ENCODE measurements around the gene ACRBP. TPM values are rescaled to one million over a fixed set of nuclear protein-coding genes. Genes with fewer than 3 reads are reported as not detected.

The ACRBP gene
- total and polyA plus RNA-seq, 4 donors, result 0.25 to 5.2 (median 1.8) TPM; not detected in 1

DNA sequence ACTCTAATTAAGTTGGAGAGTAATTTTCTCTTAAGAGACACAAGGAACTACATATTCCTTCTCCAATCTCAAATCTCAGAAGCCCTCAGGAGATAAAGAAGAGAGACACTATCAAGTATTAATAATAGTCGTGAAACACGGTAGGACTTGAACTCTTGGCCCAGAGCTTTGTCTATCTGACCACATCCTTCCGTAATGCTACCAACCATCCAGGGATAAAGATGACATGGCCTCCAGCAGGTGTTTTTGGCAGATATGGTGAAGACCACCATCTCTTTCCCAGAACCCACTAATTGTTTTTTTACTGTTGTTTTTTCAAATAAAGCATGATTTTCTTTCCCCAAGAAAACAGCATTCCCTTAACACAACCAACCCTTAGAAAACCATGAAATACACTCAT is 38.6 kb upstream of the ACRBP start:
- DNase-seq (no peak), ATAC-seq (ENCODE audit: low FRiP score) (no peak)
- WGBS, 2 donors, result 75 to 82% methylated on average over 3 of the region's 3 CpGs
- Histone ChIP-seq H3K4me3 (ENCODE audit: low read length in 2 of 2) (no peak overlapping the region), H3K27ac (ENCODE audit: low read depth in 1 of 2, low read length in 2 of 2) (no peak overlapping the region), H3K27me3 (ENCODE audit: control insufficient read depth in 1 of 2, insufficient read depth in 2 of 2, low read length in 1 of 2) (no peaks in the 10 kb centered on the region), H3K4me1 (ENCODE audit: control insufficient read depth in 1 of 2, insufficient read depth in 2 of 2, low read length in 2 of 2) (no peaks in the 10 kb centered on the region), H3K9me3 (ENCODE audit: control insufficient read depth, low read length) (no peaks in the 10 kb centered on the region), H3K36me3 (ENCODE audit: control insufficient read depth in 1 of 2, insufficient read depth in 2 of 2, low read length in 1 of 2) (no peaks in the 10 kb centered on the region)
- intact Hi-C loops (cut with DNase I), result loop anchor here in 1 of 2 donors (5.0 kb wide), 1 partner anchor 36 kb away; the partner anchor contains the start of gene COPS7A

DNA sequence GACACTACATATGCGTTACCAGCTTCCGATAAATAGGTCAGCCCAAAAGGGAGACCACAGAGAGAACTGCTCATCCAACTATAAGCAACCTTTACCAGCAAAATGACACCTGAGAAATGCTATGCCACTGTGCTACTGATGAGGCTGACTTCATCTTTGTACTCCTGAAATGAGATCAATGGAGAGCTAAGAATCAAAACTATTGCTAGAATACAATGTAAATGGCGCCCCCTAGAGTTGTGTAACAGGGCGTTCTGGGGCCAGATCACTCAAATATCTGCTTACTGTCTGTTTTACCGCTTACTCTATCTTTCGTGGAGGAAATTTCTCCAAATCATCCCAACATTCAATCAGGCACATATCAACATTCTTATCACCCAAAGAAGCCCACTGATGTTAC is 37.4 kb upstream of the ACRBP start:
- 57 to 65% methylated on average over 6 of the region's 6 CpGs for WGBS, 2 donors
- Histone ChIP-seq H3K27ac (ENCODE audit: low read depth in 1 of 2, low read length in 2 of 2) (no peak overlapping the region), H3K27me3 (ENCODE audit: control insufficient read depth in 1 of 2, insufficient read depth in 2 of 2, low read length in 1 of 2) (no peaks in the 10 kb centered on the region), H3K9me3 (ENCODE audit: control insufficient read depth, low read length) (no peaks in the 10 kb centered on the region), H3K4me3 (ENCODE audit: low read length in 2 of 2) (no peak overlapping the region), H3K4me1 (ENCODE audit: control insufficient read depth in 1 of 2, insufficient read depth in 2 of 2, low read length in 2 of 2) (no peaks in the 10 kb centered on the region), H3K36me3 (ENCODE audit: control insufficient read depth in 1 of 2, insufficient read depth in 2 of 2, low read length in 1 of 2) (no peaks in the 10 kb centered on the region)
- intact Hi-C loops (cut with DNase I), result loop anchor here in 1 of 2 donors (5.0 kb wide), 1 partner anchor 38 kb away; the partner anchor contains the start of gene COPS7A
- no peak for DNase-seq
- no peak for ATAC-seq (ENCODE audit: low FRiP score)

- DNase-seq (no peak), ATAC-seq (ENCODE audit: low FRiP score) (no peak)
- H3K27ac ChIP-seq (ENCODE audit: low read depth in 1 of 2, low read length in 2 of 2), result no peak overlapping the region
- intact Hi-C loops (cut with DNase I), result no loop called here
- peaks cover 8 to 19% of the 10 kb centered on the region in 2 donors for H3K36me3 ChIP-seq (ENCODE audit: control insufficient read depth in 1 of 2, insufficient read depth in 2 of 2, low read length in 1 of 2)
- H3K4me3 ChIP-seq (ENCODE audit: low read length in 2 of 2), result no peak overlapping the region
- no peaks in the 10 kb centered on the region for H3K9me3 ChIP-seq (ENCODE audit: control insufficient read depth, low read length)
- no peaks in the 10 kb centered on the region for H3K4me1 ChIP-seq (ENCODE audit: control insufficient read depth in 1 of 2, insufficient read depth in 2 of 2, low read length in 2 of 2)
- WGBS, 2 donors, result 94 to 96% methylated on average over 5 of the region's 5 CpGs
- H3K27me3 ChIP-seq (ENCODE audit: control insufficient read depth in 1 of 2, insufficient read depth in 2 of 2, low read length in 1 of 2), result no peaks in the 10 kb centered on the region
These were observed 29.7 kb upstream of the ACRBP start for GRCh38 chr12:6676962-6677361.

GRCh38 chr12:6672143-6672542 is 24.9 kb upstream of the ACRBP start:
- Histone ChIP-seq H3K27me3 (ENCODE audit: control insufficient read depth in 1 of 2, insufficient read depth in 2 of 2, low read length in 1 of 2) (no peaks in the 10 kb centered on the region), H3K4me1 (ENCODE audit: control insufficient read depth in 1 of 2, insufficient read depth in 2 of 2, low read length in 2 of 2) (no peaks in the 10 kb centered on the region), H3K4me3 (ENCODE audit: low read length in 2 of 2) (no peak overlapping the region), H3K9me3 (ENCODE audit: control insufficient read depth, low read length) (no peaks in the 10 kb centered on the region), H3K27ac (ENCODE audit: low read depth in 1 of 2, low read length in 2 of 2) (no peak overlapping the region), H3K36me3 (ENCODE audit: control insufficient read depth in 1 of 2, insufficient read depth in 2 of 2, low read length in 1 of 2) (peaks cover 8 to 30% of the 10 kb centered on the region in 2 donors)
- DNase-seq (no peak), ATAC-seq (ENCODE audit: low FRiP score) (no peak)
- intact Hi-C loops (cut with DNase I), result no loop called here
- WGBS, 2 donors, result 85% methylated on average over 18 of the region's 18 CpGs

- H3K36me3 ChIP-seq (ENCODE audit: control insufficient read depth in 1 of 2, insufficient read depth in 2 of 2, low read length in 1 of 2), result peaks cover 5 to 26% of the 10 kb centered on the region in 2 donors
These were observed 20.5 kb upstream of the ACRBP start for GRCh38 chr12:6667559-6668210.

GRCh38 chr12:6666211-6666610 is 19.0 kb upstream of the ACRBP start:
- Histone ChIP-seq H3K27ac (ENCODE audit: low read depth in 1 of 2, low read length in 2 of 2) (no peak overlapping the region), H3K9me3 (ENCODE audit: control insufficient read depth, low read length) (no peaks in the 10 kb centered on the region), H3K36me3 (ENCODE audit: control insufficient read depth in 1 of 2, insufficient read depth in 2 of 2, low read length in 1 of 2) (peaks cover 0 to 19% of the 10 kb centered on the region in 2 donors), H3K4me1 (ENCODE audit: control insufficient read depth in 1 of 2, insufficient read depth in 2 of 2, low read length in 2 of 2) (no peaks in the 10 kb centered on the region), H3K27me3 (ENCODE audit: control insufficient read depth in 1 of 2, insufficient read depth in 2 of 2, low read length in 1 of 2) (no peaks in the 10 kb centered on the region), H3K4me3 (ENCODE audit: low read length in 2 of 2) (no peak overlapping the region)
- intact Hi-C loops (cut with DNase I), result no loop called here
- DNase-seq, result no peak
- no peak for ATAC-seq (ENCODE audit: low FRiP score)
- 86 to 93% methylated on average over 2 of the region's 2 CpGs for WGBS, 2 donors

More at GRCh38 chr12:6667559-6668210, 20.5 kb upstream of the ACRBP start:
- no peak for DNase-seq
- no peaks in the 10 kb centered on the region for H3K27me3 ChIP-seq (ENCODE audit: control insufficient read depth in 1 of 2, insufficient read depth in 2 of 2, low read length in 1 of 2)
- intact Hi-C loops (cut with DNase I), result no loop called here
- 85 to 87% methylated on average over 8 of the region's 8 CpGs for WGBS, 2 donors
- ATAC-seq (ENCODE audit: low FRiP score), result no peak
- no peak overlapping the region for H3K4me3 ChIP-seq (ENCODE audit: low read length in 2 of 2)
- H3K9me3 ChIP-seq (ENCODE audit: control insufficient read depth, low read length), result no peaks in the 10 kb centered on the region
- H3K4me1 ChIP-seq (ENCODE audit: control insufficient read depth in 1 of 2, insufficient read depth in 2 of 2, low read length in 2 of 2), result no peaks in the 10 kb centered on the region
- no peak overlapping the region for H3K27ac ChIP-seq (ENCODE audit: low read depth in 1 of 2, low read length in 2 of 2)

- intact Hi-C loops (cut with DNase I), result loop anchor here in 1 of 2 donors (5.0 kb wide), 1 partner anchor 48 kb away; no protein-coding TSS in a partner anchor
- Histone ChIP-seq H3K4me3 (ENCODE audit: low read length in 2 of 2) (no peak overlapping the region), H3K36me3 (ENCODE audit: control insufficient read depth in 1 of 2, insufficient read depth in 2 of 2, low read length in 1 of 2) (peaks cover 0 to 12% of the 10 kb centered on the region in 2 donors), H3K4me1 (ENCODE audit: control insufficient read depth in 1 of 2, insufficient read depth in 2 of 2, low read length in 2 of 2) (no peaks in the 10 kb centered on the region), H3K9me3 (ENCODE audit: control insufficient read depth, low read length) (no peaks in the 10 kb centered on the region), H3K27me3 (ENCODE audit: control insufficient read depth in 1 of 2, insufficient read depth in 2 of 2, low read length in 1 of 2) (no peaks in the 10 kb centered on the region), H3K27ac (ENCODE audit: low read depth in 1 of 2, low read length in 2 of 2) (no peak overlapping the region)
- ATAC-seq (ENCODE audit: low FRiP score), result no peak
- DNase-seq, result no peak
- 68 to 74% methylated on average over 1 to 2 of the region's 2 CpGs for WGBS, 2 donors
These were observed 17.7 kb upstream of the ACRBP start for GRCh38 chr12:6664902-6665301.

DNA sequence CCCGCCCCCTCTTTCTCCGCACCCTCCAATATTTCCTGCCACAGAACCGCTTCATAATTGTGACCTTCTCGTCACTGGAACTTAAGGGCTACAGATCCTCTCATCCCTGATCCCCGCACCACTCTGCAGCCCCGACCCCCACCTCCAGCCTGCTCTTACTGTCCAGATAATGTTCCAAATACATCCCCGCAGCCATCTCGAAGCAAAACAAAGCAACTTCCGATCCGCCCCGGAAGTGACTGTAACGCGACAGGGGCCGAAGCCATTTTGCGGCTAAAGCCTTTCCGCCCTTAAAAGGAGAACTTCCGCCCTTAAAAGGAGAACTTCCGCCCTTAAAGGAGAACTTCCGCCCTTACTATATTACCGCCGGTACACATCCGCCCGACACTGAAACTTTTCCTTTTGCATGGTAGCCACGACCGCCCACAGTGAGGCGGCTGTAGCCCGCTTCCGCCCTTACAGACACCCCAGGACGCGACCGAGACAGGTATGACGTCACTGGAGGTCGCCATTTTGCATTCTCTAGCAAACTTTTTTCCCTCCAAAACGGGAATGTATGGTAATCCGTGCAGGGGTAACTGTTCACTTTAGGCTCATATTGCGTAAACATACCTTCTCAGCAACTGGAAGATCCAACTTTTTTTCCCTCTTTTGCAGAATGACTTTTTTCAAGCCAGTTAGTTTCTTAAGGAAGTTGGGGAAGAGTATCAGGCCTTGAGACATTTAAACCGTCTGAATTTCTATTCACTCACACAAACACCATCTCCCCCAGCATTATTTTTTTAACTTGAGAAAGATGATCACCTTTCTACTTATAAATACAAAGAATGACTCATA is 15.9 kb upstream of the ACRBP start, which contains the start of gene ING4:
Gene ING4 (minus strand): TSS at position 214 of the 837 bp plus-strand sequence. CDS start 18 bp downstream, at position 196.
- no peaks in the 10 kb centered on the region for H3K4me1 ChIP-seq (ENCODE audit: control insufficient read depth in 1 of 2, insufficient read depth in 2 of 2, low read length in 2 of 2)
- H3K27ac ChIP-seq (ENCODE audit: low read depth in 1 of 2, low read length in 2 of 2), result peak within 1 kb of the TSS in 1 of 2 donors; percentile 58
- DNase-seq (peak; percentile 98), ATAC-seq (ENCODE audit: low FRiP score) (peak; percentile 100)
- H3K9me3 ChIP-seq (ENCODE audit: control insufficient read depth, low read length), result no peaks in the 10 kb centered on the region
- WGBS, 2 donors, result 2% methylated on average over 37 of the region's 37 CpGs
- intact Hi-C loops (cut with DNase I), result loop anchor here in 1 of 2 donors (1.0 to 5.0 kb wide), 3 partner anchors 26 to 94 kb away; partner anchors contain the start of genes NOP2 and ZNF384
- H3K4me3 ChIP-seq (ENCODE audit: low read length in 2 of 2), result peak within 1 kb of the TSS; percentile 89 to 91
- peaks cover 0 to 9% of the 10 kb centered on the region in 2 donors for H3K36me3 ChIP-seq (ENCODE audit: control insufficient read depth in 1 of 2, insufficient read depth in 2 of 2, low read length in 1 of 2)
- H3K27me3 ChIP-seq (ENCODE audit: control insufficient read depth in 1 of 2, insufficient read depth in 2 of 2, low read length in 1 of 2), result no peaks in the 10 kb centered on the region

Data from aorta (tissue), 5 donors.